ENCODE measurements around the gene CEACAM18.

CEACAM18 gene

GRCh38 chr19:51503286-51503817 lies 25.0 kb downstream of the CEACAM18 start:
- no peak overlapping the region for H3K27ac ChIP-seq
- TF ChIP-seq, protein P1, sequence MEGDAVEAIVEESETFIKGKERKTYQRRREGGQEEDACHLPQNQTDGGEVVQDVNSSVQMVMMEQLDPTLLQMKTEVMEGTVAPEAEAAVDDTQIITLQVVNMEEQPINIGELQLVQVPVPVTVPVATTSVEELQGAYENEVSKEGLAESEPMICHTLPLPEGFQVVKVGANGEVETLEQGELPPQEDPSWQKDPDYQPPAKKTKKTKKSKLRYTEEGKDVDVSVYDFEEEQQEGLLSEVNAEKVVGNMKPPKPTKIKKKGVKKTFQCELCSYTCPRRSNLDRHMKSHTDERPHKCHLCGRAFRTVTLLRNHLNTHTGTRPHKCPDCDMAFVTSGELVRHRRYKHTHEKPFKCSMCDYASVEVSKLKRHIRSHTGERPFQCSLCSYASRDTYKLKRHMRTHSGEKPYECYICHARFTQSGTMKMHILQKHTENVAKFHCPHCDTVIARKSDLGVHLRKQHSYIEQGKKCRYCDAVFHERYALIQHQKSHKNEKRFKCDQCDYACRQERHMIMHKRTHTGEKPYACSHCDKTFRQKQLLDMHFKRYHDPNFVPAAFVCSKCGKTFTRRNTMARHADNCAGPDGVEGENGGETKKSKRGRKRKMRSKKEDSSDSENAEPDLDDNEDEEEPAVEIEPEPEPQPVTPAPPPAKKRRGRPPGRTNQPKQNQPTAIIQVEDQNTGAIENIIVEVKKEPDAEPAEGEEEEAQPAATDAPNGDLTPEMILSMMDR (conservative IDR thresholded peaks at IDR 0.05), result no peak

- no peak overlapping the region for H3K27ac ChIP-seq
- TF ChIP-seq, protein P1 (conservative IDR thresholded peaks at IDR 0.05), result no peak
These were observed 25.6 kb downstream of the CEACAM18 start for GRCh38 chr19:51503896-51504295.

- no peak overlapping the region for H3K27ac ChIP-seq
- TF ChIP-seq, protein P1 (conservative IDR thresholded peaks at IDR 0.05), result no peak
These were observed 27.6 kb downstream of the CEACAM18 start for GRCh38 chr19:51505904-51506303.

- TF ChIP-seq, protein P1 (conservative IDR thresholded peaks at IDR 0.05), result no peak
- no peak overlapping the region for H3K27ac ChIP-seq
These were observed 28.9 kb downstream of the CEACAM18 start for GRCh38 chr19:51507192-51507591.

DNA sequence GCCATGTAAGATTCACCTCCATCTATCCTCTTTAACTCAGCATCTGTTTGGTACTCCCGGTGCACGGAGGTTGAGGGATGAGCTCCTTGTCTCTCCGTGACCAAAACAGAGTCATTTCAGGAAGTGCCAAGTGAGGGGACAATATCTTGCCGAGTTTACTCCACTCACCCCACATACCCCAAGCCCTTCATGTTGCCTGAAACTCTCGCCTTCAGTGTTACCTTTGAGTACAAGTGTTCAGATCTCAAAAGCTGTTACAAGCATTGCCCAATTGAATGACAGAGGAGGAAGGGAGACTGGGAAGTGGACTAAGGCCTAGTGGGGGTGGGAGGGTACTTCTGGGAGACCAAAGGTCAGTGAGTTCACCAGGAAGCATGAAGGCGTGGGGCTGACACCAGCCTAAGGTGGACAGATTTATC lies 29.3 kb downstream of the CEACAM18 start:
- H3K27ac ChIP-seq, result no peak overlapping the region
- TF ChIP-seq, protein P1 (conservative IDR thresholded peaks at IDR 0.05), result no peak

- TF ChIP-seq, protein P1 (conservative IDR thresholded peaks at IDR 0.05), result no peak
These were observed 29.9 kb downstream of the CEACAM18 start for GRCh38 chr19:51508059-51508733.

DNA sequence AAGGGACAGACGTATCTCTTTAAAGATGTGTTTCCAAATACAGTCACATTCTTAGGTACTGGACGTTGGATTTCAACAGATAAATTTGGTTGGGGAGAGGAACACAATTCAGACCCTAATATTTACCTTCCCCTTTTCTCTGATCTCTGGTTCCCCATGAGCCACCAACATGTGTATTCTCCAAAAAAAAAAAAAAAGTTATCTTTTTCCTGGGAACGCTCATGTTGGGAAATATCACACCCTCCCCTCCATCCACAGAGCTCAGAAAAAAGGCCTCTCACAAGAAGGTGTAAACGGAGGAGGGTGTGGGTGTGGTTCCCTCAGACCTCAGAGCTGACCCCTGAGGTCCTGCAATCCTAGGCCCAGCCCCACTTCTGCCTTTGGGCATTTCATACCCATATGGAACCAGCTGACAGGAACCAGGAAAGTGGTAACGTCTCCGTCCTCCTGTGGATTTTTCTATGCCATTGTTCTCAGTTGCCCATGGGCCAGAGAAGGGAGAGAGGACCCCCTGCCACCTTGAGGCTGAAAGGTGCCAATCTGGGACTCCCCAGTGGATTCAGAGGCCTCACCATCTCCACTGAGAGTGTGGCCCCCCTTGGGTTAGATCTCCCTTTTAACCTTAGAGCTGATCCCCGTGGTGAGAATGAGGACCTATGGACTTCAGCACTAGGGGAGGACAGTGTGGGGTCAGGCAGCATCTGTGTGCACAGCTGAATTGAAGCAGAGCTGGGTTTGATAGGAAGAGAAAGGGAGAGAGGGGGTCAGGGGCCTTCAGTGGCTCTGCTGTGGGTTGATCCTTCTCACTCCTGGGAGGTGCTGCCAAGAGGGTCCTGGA lies 31.7 kb downstream of the CEACAM18 start:
- TF ChIP-seq, protein P1 (conservative IDR thresholded peaks at IDR 0.05), result no peak
- no peak overlapping the region for H3K27ac ChIP-seq

More at GRCh38 chr19:51508059-51508733, 29.9 kb downstream of the CEACAM18 start:
- H3K27ac ChIP-seq, result no peak overlapping the region
